Measurements from ENCODE around the gene FBRSL1. TPM values are rescaled to one million over a fixed set of nuclear protein-coding genes. Genes with fewer than 3 reads are reported as not detected.

FBRSL1 gene
- total RNA-seq, 1 donor from 2014 or later, result 58.7 TPM

- intact Hi-C loops (cut with micrococcal nuclease), result no loop called here
- H3K36me3 Mint-ChIP-seq (ENCODE audit: low read depth), result peaks cover 11% of the 10 kb centered on the region
- TF ChIP-seq CTCF (IDR thresholded peaks at IDR 0.05), result no peak
- no peaks in the 10 kb centered on the region for H3K9me3 Mint-ChIP-seq
- peaks cover 19% of the 10 kb centered on the region for H3K4me1 Mint-ChIP-seq
- no peak overlapping the region for H3K4me3 Mint-ChIP-seq
- no peaks in the 10 kb centered on the region for H3K27me3 Mint-ChIP-seq
- POLR2A ChIA-PET, result no interaction called here
- H3K27ac Mint-ChIP-seq, result no peak overlapping the region
- DNase-seq, result no peak
- no peak for ATAC-seq (ENCODE audit: low read depth)
- CTCF ChIA-PET, result no interaction called here
Measured at GRCh38 chr12:132556801-132557200, 66.8 kb downstream of the FBRSL1 start.

- peaks cover 7% of the 10 kb centered on the region for H3K36me3 Mint-ChIP-seq (ENCODE audit: low read depth)
- intact Hi-C loops (cut with micrococcal nuclease), result no loop called here
- ATAC-seq (ENCODE audit: low read depth), result no peak
- H3K4me1 Mint-ChIP-seq, result peaks cover 21% of the 10 kb centered on the region
- no peak overlapping the region for H3K27ac Mint-ChIP-seq
- no peaks in the 10 kb centered on the region for H3K27me3 Mint-ChIP-seq
- DNase-seq, result no peak
- H3K9me3 Mint-ChIP-seq, result no peaks in the 10 kb centered on the region
- no peak overlapping the region for H3K4me3 Mint-ChIP-seq
- ChIA-PET POLR2A (interaction anchor here (0.6 kb wide), 1 partner anchor 42 kb away, joined by 3 read pairs; no protein-coding TSS in a partner anchor), CTCF (no interaction called here)
- TF ChIP-seq CTCF (IDR thresholded peaks at IDR 0.05), result no peak
Measured at GRCh38 chr12:132557291-132558015, 67.5 kb downstream of the FBRSL1 start.

- intact Hi-C loops (cut with micrococcal nuclease), result no loop called here
Measured at GRCh38 chr12:132558042-132558856, 68.3 kb downstream of the FBRSL1 start.

GRCh38 chr12:132558861-132559623 is 69.1 kb downstream of the FBRSL1 start:
- POLR2A ChIA-PET, result interaction anchor here (0.9 kb wide), 1 partner anchor 405 kb away, joined by 4 read pairs; no protein-coding TSS in a partner anchor
- Mint-ChIP-seq H3K4me1 (peaks cover 21% of the 10 kb centered on the region), H3K9me3 (no peaks in the 10 kb centered on the region), H3K36me3 (ENCODE audit: low read depth) (peaks cover 4% of the 10 kb centered on the region), H3K4me3 (peak overlapping the region; percentile 79), H3K27me3 (no peaks in the 10 kb centered on the region), H3K27ac (peak overlapping the region; percentile 78)
- ATAC-seq (ENCODE audit: low read depth) (peak; percentile 32), DNase-seq (peak; percentile 40)
- no peak for TF ChIP-seq CTCF (IDR thresholded peaks at IDR 0.05)
- intact Hi-C loops (cut with micrococcal nuclease), result no loop called here
- CTCF ChIA-PET, result interaction anchor here (0.9 to 2.4 kb wide), 3 partner anchors 36 to 144 kb away, joined by 3 to 7 read pairs (median 4); no protein-coding TSS in a partner anchor

More at GRCh38 chr12:132558042-132558856, 68.3 kb downstream of the FBRSL1 start:
- H3K27ac Mint-ChIP-seq, result peak overlapping the region; percentile 78
- ChIA-PET CTCF (interaction anchor here (0.9 kb wide), 1 partner anchor 143 kb away, joined by 4 read pairs; no protein-coding TSS in a partner anchor), POLR2A (no interaction called here)
- ATAC-seq (ENCODE audit: low read depth), result no peak
- peak overlapping the region; percentile 79 for H3K4me3 Mint-ChIP-seq
- H3K4me1 Mint-ChIP-seq, result peaks cover 21% of the 10 kb centered on the region
- peaks cover 5% of the 10 kb centered on the region for H3K36me3 Mint-ChIP-seq (ENCODE audit: low read depth)
- DNase-seq, result no peak
- H3K27me3 Mint-ChIP-seq, result no peaks in the 10 kb centered on the region
- H3K9me3 Mint-ChIP-seq, result no peaks in the 10 kb centered on the region
- TF ChIP-seq CTCF (IDR thresholded peaks at IDR 0.05), result no peak
